ENCODE measurements around the gene SBF2. TPM values are rescaled to one million over a fixed set of nuclear protein-coding genes. Genes with fewer than 3 reads are reported as not detected.
A peak's percentile ranks its signal among the peaks of the same experiment; 100 is the strongest.
"Not testable (repeated sequence)": the region's sequence is repeated elsewhere in the genome, so short reads cannot be mapped to it uniquely, and the experiment has no call there.

SBF2 gene
- total RNA-seq, 1 donor from 2014 or later = 23.7 TPM

GRCh38 chr11:10122326-10123197, 171.5 kb downstream of the SBF2 start:
- peak; percentile 19 for DNase-seq (ENCODE audit: low read depth)

- no peak for DNase-seq (ENCODE audit: low read depth)
These were observed 175.2 kb downstream of the SBF2 start for GRCh38 chr11:10118865-10119264.

GRCh38 chr11:10117709-10118351, 176.2 kb downstream of the SBF2 start:
- peak; percentile 46 for DNase-seq (ENCODE audit: low read depth)

GRCh38 chr11:10116588-10116987, 177.4 kb downstream of the SBF2 start:
- no peak for DNase-seq (ENCODE audit: low read depth)

GRCh38 chr11:10114593-10115404, 179.2 kb downstream of the SBF2 start:
- DNase-seq (ENCODE audit: low read depth) = no peak

GRCh38 chr11:10113852-10114251, 180.2 kb downstream of the SBF2 start:
- DNase-seq (ENCODE audit: low read depth) = no peak

- DNase-seq (ENCODE audit: low read depth) = peak; percentile 57
These were observed 184.2 kb downstream of the SBF2 start for GRCh38 chr11:10109806-10110205.

- DNase-seq (ENCODE audit: low read depth) = peak; percentile 81
These were observed 184.9 kb downstream of the SBF2 start for GRCh38 chr11:10108915-10109680.

GRCh38 chr11:10107497-10107896, 186.5 kb downstream of the SBF2 start:
- DNase-seq (ENCODE audit: low read depth) = no peak

GRCh38 chr11:10097615-10098014, 196.4 kb downstream of the SBF2 start:
- DNase-seq (ENCODE audit: low read depth) = no peak

- no peak for DNase-seq (ENCODE audit: low read depth)
These were observed 197.0 kb downstream of the SBF2 start for GRCh38 chr11:10096987-10097386.

- no peak for DNase-seq (ENCODE audit: low read depth)
These were observed 198.4 kb downstream of the SBF2 start for GRCh38 chr11:10095412-10096208.

- DNase-seq (ENCODE audit: low read depth) = no peak
These were observed 201.6 kb downstream of the SBF2 start for GRCh38 chr11:10092426-10092825.

GRCh38 chr11:10091314-10092045, 202.5 kb downstream of the SBF2 start:
- no peak for DNase-seq (ENCODE audit: low read depth)

- DNase-seq (ENCODE audit: low read depth) = not testable (repeated sequence)
These were observed 206.1 kb downstream of the SBF2 start for GRCh38 chr11:10087923-10088225.

- DNase-seq (ENCODE audit: low read depth) = no peak
These were observed 206.7 kb downstream of the SBF2 start for GRCh38 chr11:10087186-10087922.

GRCh38 chr11:10080138-10080537, 213.9 kb downstream of the SBF2 start:
- peak; percentile 12 for DNase-seq (ENCODE audit: low read depth)

GRCh38 chr11:10076458-10077141, 217.4 kb downstream of the SBF2 start:
- DNase-seq (ENCODE audit: low read depth) = peak; percentile 12

Data from myocyte (in vitro differentiated cells).